Endothelial cell of umbilical vein (primary cell): ENCODE measurements around the gene TTBK1. TPM values are rescaled to one million over a fixed set of nuclear protein-coding genes. Genes with fewer than 3 reads are reported as not detected.

ENCODE experiments used
- BruUV-seq: library from RNA; stranded (reverse); fragments of 400-500 nt; replicated peaks from 2 replicates; lab custom pipeline; 2021; lab: Mats Ljungman, UMichigan
- CTCF ChIA-PET: fragments of 300-600, 350-600 bp; sonication (Branson Sonifier 250); formaldehyde crosslinking; loops from one replicate; lab custom pipeline; 2021; ENCODE audit warnings: antibody characterized with exemption, inconsistent platforms; lab: Charles Lee
- POLR2A ChIA-PET: fragments of 300-600, 350-600 bp; sonication (Branson Sonifier 250); formaldehyde crosslinking; loops from one replicate; lab custom pipeline; 2021; ENCODE audit warnings: antibody characterized with exemption, inconsistent platforms; lab: Charles Lee
- DNase-seq: peaks from one replicate; pipeline ENCODE4 v3.0.0-alpha.2; 2011; ENCODE audit warnings: low read depth, low spot score
- FAIRE-seq: peaks from 2 replicates; lab custom pipeline; 2011; peaks lifted over from hg19 to GRCh38; lab: Jason Lieb, UNC
- H2AFZ ChIP-seq: 2 replicates; pipeline ENCODE4 v1.6.0; 2012; ENCODE audit warnings: low read depth, low read length, control low read depth, inconsistent platforms
- H3K27ac ChIP-seq: 2 replicates; pipeline ENCODE4 v1.5.1; 2011; ENCODE audit warnings: low read depth, mild to moderate bottlenecking, control low read depth, low read length, moderate library complexity; ENCODE audit not compliant: insufficient read depth
- H3K27me3 ChIP-seq, 2 experiments: 2 replicates each; pipeline versions ENCODE4 v1.6.0 to v1.6.1; 2011; ENCODE audit warnings: low read length in 2 of 2, mixed read lengths in 1 of 2; ENCODE audit not compliant: control insufficient read depth in 2 of 2, insufficient read depth in 2 of 2
- H3K36me3 ChIP-seq, 2 experiments: 2 replicates in 1 of 2; 3 replicates in 1 of 2; pipeline ENCODE4 v1.5.1; 2011; ENCODE audit warnings: low read length in 2 of 2, mild to moderate bottlenecking in 1 of 2, moderate library complexity in 1 of 2; ENCODE audit not compliant: control insufficient read depth in 2 of 2, insufficient read depth in 2 of 2; ENCODE audit errors: extremely low read depth in 1 of 2
- H3K4me1 ChIP-seq: 3 replicates; pipeline ENCODE4 v1.5.1; 2011; ENCODE audit warnings: mild to moderate bottlenecking, low read length; ENCODE audit not compliant: control insufficient read depth, insufficient read depth; ENCODE audit errors: extremely low read depth
- H3K4me2 ChIP-seq: 2 replicates; pipeline ENCODE4 v1.6.1; 2011; ENCODE audit warnings: low read length, control low read depth, mixed read lengths; ENCODE audit not compliant: insufficient read depth
- H3K4me3 ChIP-seq, 3 experiments: fragments of 200-600 bp in 1 of 3; sonication (generic), shearing (Covaris generic) in 1 of 3; replicated peaks in 1 of 3; 2 replicates each; pipeline ENCODE4 v1.5.1; 2011 to 2016; ENCODE audit warnings: control low read depth in 3 of 3, low read length in 3 of 3, mild to moderate bottlenecking in 2 of 3, inconsistent platforms in 1 of 3, low read depth in 1 of 3, moderate library complexity in 1 of 3; ENCODE audit not compliant: insufficient read depth in 1 of 3
- H3K79me2 ChIP-seq: 2 replicates; pipeline ENCODE4 v1.6.0; 2012; ENCODE audit warnings: low read length, inconsistent platforms; ENCODE audit not compliant: control insufficient read depth, insufficient read depth
- H3K9ac ChIP-seq: replicated peaks from 2 replicates; pipeline ENCODE3; 2011; ENCODE audit warnings: low read length, control low read depth; ENCODE audit not compliant: insufficient read depth; ENCODE audit errors: extremely low read depth
- H3K9me1 ChIP-seq: replicated peaks from 3 replicates; pipeline ENCODE4 v1.6.0; 2011; ENCODE audit warnings: mild to moderate bottlenecking, low read length; ENCODE audit not compliant: control insufficient read depth, insufficient read depth; ENCODE audit errors: extremely low read depth
- H3K9me3 ChIP-seq: replicated peaks from 2 replicates; pipeline ENCODE4 v1.5.1; 2012; ENCODE audit warnings: low read length, inconsistent platforms; ENCODE audit not compliant: control insufficient read depth, insufficient read depth
- H4K20me1 ChIP-seq: replicated peaks from 2 replicates; pipeline ENCODE3; 2011; ENCODE audit warnings: mild to moderate bottlenecking, low read length; ENCODE audit not compliant: control insufficient read depth, insufficient read depth; ENCODE audit errors: extremely low read depth
- EZH2 ChIP-seq: IDR thresholded peaks from 2 replicates; pipeline ENCODE4 v1.6.1; 2012; ENCODE audit warnings: borderline replicate concordance, low read depth, mild to moderate bottlenecking, moderate library complexity, low read length, inconsistent platforms; ENCODE audit not compliant: severe bottlenecking
- FOS ChIP-seq: IDR thresholded peaks from 2 replicates; pipeline ENCODE4 v1.6.1; 2011; ENCODE audit warnings: mild to moderate bottlenecking, low read length, moderate library complexity, borderline replicate concordance; ENCODE audit not compliant: insufficient read depth
- GATA2 ChIP-seq: IDR thresholded peaks from 2 replicates; pipeline ENCODE4 v1.7.0; 2011; ENCODE audit warnings: low read depth, mild to moderate bottlenecking, moderate library complexity, mixed read lengths, low read length; ENCODE audit not compliant: insufficient read length, insufficient read depth
- JUN ChIP-seq: IDR thresholded peaks from 2 replicates; pipeline ENCODE4 v1.6.1; 2011; ENCODE audit warnings: borderline replicate concordance, low read depth; ENCODE audit not compliant: insufficient read length, insufficient read depth
- MYC ChIP-seq: IDR thresholded peaks from one replicate; pipeline ENCODE4 v1.6.1; 2011; ENCODE audit warnings: mild to moderate bottlenecking, low read depth, low read length
- POLR2A ChIP-seq: IDR thresholded peaks from 2 replicates; pipeline ENCODE4 v1.6.1; 2012; ENCODE audit warnings: low read depth, mild to moderate bottlenecking, control low read depth, low read length
- POLR2AphosphoS5 ChIP-seq: IDR thresholded peaks from 2 replicates; pipeline ENCODE4 v1.6.1; 2012; ENCODE audit warnings: low read depth, mild to moderate bottlenecking, control low read depth, low read length, moderate library complexity; ENCODE audit not compliant: insufficient read depth
- dilution Hi-C: fragments of 300-500 bp; cut with MboI; formaldehyde crosslinking; loops from one replicate; pipeline ENCODE4 v1.15.0; 2019; ENCODE audit warnings: low sequenced_read_pairs; ENCODE audit not compliant: extremely low pct_ligation_motif_present
- intact Hi-C: fragments of 100-400 bp; cut with micrococcal nuclease; formaldehyde crosslinking; loops from one replicate; pipeline ENCODE4 v1.10.0; 2022
- polyA plus RNA-seq, 4 experiments: library from polyadenylated mRNA; depleted of rRNA in 3 of 4; stranded (reverse) in 3 of 4; unstranded in 1 of 4; fragments of >200 nt; gene quantifications; 2 replicates each; pipeline versions ENCODE4 v1.2.1 to v1.2.3, GENCODE V29; 2011 to 2012; ENCODE audit warnings: missing spikeins in 1 of 4
- total RNA-seq: library from RNA; stranded (reverse); gene quantifications from 2 replicates; pipeline ENCODE4 v1.2.3, GENCODE V29; 2021
- TF ChIP-seq, protein P1 (sequence below), 2 donors: IDR thresholded peaks; 1 replicate in 1 of 2; 2 replicates in 1 of 2; pipeline ENCODE4 v1.5.1; 2011; ENCODE audit warnings: low read length in 2 of 2, mild to moderate bottlenecking in 2 of 2, moderate library complexity in 2 of 2, control low read depth in 1 of 2, inconsistent platforms in 1 of 2, low read depth in 1 of 2; ENCODE audit not compliant: insufficient read depth in 1 of 2; ENCODE audit errors: extremely low read depth in 1 of 2
- TF ChIP-seq, protein P2 (sequence below): IDR thresholded peaks from 2 replicates; pipeline ENCODE4 v1.6.1; 2011; ENCODE audit not compliant: insufficient read depth, insufficient read length

Gene TTBK1
- total and polyA plus RNA-seq, 2 donors (not counting 3 experiments of a cell fraction or from before 2014, with no cell fraction given): 0.06 TPM; not detected in 1

DNA sequence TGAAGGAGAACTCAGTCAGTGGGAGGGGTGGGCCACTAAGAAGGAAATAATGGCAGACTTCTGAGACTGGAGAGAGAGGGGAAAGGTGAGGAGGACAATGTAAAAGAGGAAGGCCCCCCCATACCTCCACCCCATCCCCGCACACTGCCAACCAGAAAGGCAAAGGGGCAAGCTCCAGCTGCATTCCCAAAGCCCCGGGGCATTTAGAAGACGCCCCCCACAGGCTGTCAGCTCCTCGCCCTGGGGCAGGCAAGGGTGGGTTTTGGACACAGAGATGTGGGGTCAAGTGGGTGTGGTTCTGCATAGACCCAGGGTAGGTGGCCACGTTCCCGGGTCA, 34.0 kb downstream of the TTBK1 start:
- ChIA-PET POLR2A (no interaction called here), CTCF (interaction anchor here (0.9 to 1.1 kb wide), 2 partner anchors 14 to 20 kb away, joined by 3 read pairs; no protein-coding TSS in a partner anchor)
- no peaks in the 10 kb centered on the region for H3K9me1 ChIP-seq
- BruUV-seq: no TSS peak
- H3K9me3 ChIP-seq: no peaks in the 10 kb centered on the region
- TF ChIP-seq FOS (no peak), MYC (no peak), POLR2A (no peak)
- TF ChIP-seq, protein P1, sequence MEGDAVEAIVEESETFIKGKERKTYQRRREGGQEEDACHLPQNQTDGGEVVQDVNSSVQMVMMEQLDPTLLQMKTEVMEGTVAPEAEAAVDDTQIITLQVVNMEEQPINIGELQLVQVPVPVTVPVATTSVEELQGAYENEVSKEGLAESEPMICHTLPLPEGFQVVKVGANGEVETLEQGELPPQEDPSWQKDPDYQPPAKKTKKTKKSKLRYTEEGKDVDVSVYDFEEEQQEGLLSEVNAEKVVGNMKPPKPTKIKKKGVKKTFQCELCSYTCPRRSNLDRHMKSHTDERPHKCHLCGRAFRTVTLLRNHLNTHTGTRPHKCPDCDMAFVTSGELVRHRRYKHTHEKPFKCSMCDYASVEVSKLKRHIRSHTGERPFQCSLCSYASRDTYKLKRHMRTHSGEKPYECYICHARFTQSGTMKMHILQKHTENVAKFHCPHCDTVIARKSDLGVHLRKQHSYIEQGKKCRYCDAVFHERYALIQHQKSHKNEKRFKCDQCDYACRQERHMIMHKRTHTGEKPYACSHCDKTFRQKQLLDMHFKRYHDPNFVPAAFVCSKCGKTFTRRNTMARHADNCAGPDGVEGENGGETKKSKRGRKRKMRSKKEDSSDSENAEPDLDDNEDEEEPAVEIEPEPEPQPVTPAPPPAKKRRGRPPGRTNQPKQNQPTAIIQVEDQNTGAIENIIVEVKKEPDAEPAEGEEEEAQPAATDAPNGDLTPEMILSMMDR (IDR thresholded peaks at IDR 0.05; ENCODE audit: extremely low read depth in 1 of 2, insufficient read depth in 1 of 2, low read depth in 1 of 2, low read length in 2 of 2): no peak
- no peak overlapping the region for H3K9ac ChIP-seq
- H3K79me2 ChIP-seq: no peaks in the 10 kb centered on the region
- intact Hi-C loops: no loop called here
- H3K4me1 ChIP-seq: no peaks in the 10 kb centered on the region
- H4K20me1 ChIP-seq: no peaks in the 10 kb centered on the region
- FAIRE-seq (no peak), DNase-seq (no peak)
- peaks cover 46 to 56% of the 10 kb centered on the region in 2 experiments for H3K27me3 ChIP-seq
- no peak overlapping the region for H3K27ac ChIP-seq
- dilution Hi-C loops: no loop called here
- H3K4me2 ChIP-seq: no peak overlapping the region
- H3K4me3 ChIP-seq: no peak overlapping the region
- H2AFZ ChIP-seq: no peak overlapping the region
- H3K36me3 ChIP-seq: no peaks in the 10 kb centered on the region

DNA sequence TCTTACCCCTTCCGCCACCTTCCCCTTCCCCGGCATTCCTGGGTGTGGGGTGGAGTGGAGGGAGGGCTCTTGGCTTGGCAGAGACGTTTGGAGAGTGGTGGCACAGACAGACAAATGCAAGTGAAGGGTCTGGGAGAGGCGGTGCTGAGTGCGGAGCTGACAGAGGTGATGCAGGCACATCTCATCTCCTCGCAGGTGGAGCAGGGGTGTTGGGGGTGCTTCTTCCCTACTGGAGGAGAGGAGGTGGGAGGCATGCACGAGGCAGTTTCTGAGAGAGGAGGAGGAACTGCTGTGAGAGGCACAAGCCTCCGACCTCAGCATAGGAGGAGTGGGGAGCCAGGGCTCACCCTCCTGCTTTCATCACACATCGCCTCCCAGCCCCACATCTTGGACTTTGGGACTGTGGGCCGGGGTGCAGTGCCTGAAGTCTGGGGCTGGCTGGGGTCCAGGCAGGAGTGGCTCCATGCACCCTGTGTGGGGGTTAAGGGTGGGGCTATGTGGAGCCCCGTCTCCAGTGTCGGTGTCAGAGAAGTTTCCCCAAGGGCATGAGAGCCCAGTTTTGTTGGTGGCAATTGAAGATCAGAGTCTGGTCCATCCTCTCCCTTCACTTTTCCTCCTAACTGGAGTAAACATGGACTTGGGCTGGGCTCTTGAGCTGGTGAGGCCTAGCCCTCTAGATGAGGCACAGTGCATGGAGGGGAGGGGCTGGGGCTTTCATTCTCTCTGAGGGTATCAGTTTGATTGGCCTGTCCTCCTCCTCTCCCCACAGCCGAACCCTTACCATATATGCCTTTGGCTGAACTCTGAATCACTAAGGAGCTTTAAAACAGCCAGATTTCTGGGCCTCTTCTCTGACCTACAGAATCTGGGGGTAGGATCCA, 34.6 kb downstream of the TTBK1 start:
- Histone ChIP-seq H3K27me3 (peaks cover 46 to 50% of the 10 kb centered on the region in 2 experiments), H4K20me1 (no peaks in the 10 kb centered on the region), H3K79me2 (no peaks in the 10 kb centered on the region), H3K9me3 (no peaks in the 10 kb centered on the region), H3K4me2 (no peak overlapping the region), H3K36me3 (no peaks in the 10 kb centered on the region), H3K9me1 (no peaks in the 10 kb centered on the region), H3K4me1 (no peaks in the 10 kb centered on the region), H3K27ac (no peak overlapping the region), H2AFZ (no peak overlapping the region), H3K4me3 (no peak overlapping the region), H3K9ac (no peak overlapping the region)
- FAIRE-seq (no peak), DNase-seq (no peak)
- POLR2A ChIA-PET: no interaction called here
- BruUV-seq: no TSS peak
- TF ChIP-seq FOS (no peak), POLR2AphosphoS5 (no peak), MYC (no peak), POLR2A (no peak), JUN (no peak), EZH2 (no peak), GATA2 (no peak)
- TF ChIP-seq, protein P1 (IDR thresholded peaks at IDR 0.05; ENCODE audit: extremely low read depth in 1 of 2, insufficient read depth in 1 of 2, low read depth in 1 of 2, low read length in 2 of 2): no peak
- TF ChIP-seq, protein P2, sequence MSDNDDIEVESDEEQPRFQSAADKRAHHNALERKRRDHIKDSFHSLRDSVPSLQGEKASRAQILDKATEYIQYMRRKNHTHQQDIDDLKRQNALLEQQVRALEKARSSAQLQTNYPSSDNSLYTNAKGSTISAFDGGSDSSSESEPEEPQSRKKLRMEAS: no peak
- intact Hi-C loops (no loop called here), dilution Hi-C loops (no loop called here)
- CTCF ChIA-PET: interaction anchor here (0.9 to 1.2 kb wide), 3 partner anchors 14 to 40 kb away, joined by 3 read pairs; no protein-coding TSS in a partner anchor
